Fibroblast of lung (primary cell): ENCODE data around the gene MGAT5.

Experiments
- CTCF ChIP-seq, 2 donors: IDR thresholded peaks in 1 of 2; conservative IDR thresholded peaks in 1 of 2; 1 replicate in 1 of 2; 2 replicates in 1 of 2; pipeline ENCODE4 v1.5.1; 2011 to 2012; ENCODE audit warnings: low read length in 2 of 2, control low read depth in 1 of 2, inconsistent platforms in 1 of 2, low read depth in 1 of 2, mild to moderate bottlenecking in 1 of 2
- EZH2 ChIP-seq: IDR thresholded peaks from 2 replicates; pipeline ENCODE4 v1.5.1; 2012; ENCODE audit warnings: low read length, control low read depth, mild to moderate bottlenecking; ENCODE audit errors: missing control alignments

- TF ChIP-seq EZH2: no peak
- no peak for TF ChIP-seq CTCF (conservative IDR thresholded peaks at IDR 0.05 in 1 of 2, IDR thresholded peaks at IDR 0.05 in 1 of 2; ENCODE audit: low read depth in 1 of 2, low read length in 2 of 2)
These were observed 199.6 kb downstream of the MGAT5 start for GRCh38 chr2:134453476-134453875.
